Activated CD4-positive, CD25-positive, alpha-beta regulatory T cell treated with anti-CD3 and anti-CD28 coated beads, Interleukin-2, amount 50 U/mL, for 72 hours (primary cell): Measurements from ENCODE around the gene CAPZA1.

ENCODE experiments used
- DNase-seq: peaks from one replicate; pipeline ENCODE4 v3.0.0; 2021

Gene CAPZA1

DNA sequence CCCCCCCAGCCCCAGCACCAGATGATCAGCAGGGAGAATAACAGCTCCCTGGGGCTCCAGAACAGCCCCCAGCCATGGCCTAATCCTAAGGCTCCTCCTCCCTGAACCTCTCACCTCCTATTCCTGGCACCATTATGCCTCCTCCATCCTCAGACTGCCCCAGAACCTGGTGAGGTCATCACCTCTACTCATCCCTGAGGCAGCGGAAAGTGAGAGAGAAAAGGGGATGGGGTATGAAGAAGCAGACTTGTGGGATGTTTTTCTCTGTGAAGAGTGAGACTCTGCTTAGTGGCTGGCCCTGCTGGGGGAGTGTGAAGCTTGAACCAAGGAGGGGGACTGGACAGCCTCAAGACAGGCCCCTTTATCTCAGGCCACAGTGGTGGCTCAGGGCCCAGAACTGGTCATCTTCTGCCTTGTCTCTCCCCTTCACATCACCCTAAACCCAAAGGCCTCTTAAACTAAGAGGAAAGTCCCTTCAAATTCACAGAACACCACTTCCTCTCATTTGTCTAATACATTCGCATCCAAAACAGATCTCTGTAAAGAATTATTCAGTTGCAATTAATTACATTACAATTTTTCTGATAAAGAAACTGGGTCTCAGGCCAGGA is 97.7 kb downstream of the CAPZA1 start:
- no peak for DNase-seq

DNA sequence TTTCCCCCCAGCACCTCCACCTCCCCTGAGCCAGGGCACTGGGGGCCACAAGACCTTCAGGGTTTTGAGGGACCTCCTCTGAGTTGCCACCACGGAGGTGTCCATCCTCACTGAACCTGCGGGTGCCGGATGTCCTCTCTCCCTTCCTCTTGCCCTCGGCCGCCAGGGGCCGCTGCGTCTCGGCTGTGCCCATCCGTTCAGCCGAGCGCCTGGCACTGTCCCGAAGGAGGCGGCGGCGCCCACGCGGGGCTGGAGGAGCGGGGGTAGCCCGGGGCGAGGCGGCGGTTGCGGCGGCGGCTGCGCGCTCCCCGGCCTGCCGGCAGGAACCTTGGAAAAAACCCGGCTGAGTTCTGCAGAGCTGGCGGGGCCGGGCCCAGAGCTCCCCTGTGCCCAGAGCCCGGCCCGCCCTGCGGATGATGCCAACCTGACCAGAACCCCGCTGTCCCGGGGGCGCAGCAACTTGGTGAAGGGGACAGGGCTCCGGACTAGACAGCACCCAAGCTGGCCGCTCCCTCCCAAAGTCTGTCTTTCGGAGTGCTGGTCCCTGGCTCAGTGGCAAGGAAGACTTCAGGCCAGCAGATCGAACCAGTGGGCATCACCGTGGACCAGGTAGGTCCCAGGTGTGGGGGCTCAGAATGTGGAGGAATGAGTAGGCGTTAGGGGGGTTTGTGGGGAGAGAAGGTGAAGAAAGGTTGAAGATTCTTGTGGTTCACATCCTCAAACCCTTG is 99.2 kb downstream of the CAPZA1 start:
- DNase-seq: peak; percentile 82

DNA sequence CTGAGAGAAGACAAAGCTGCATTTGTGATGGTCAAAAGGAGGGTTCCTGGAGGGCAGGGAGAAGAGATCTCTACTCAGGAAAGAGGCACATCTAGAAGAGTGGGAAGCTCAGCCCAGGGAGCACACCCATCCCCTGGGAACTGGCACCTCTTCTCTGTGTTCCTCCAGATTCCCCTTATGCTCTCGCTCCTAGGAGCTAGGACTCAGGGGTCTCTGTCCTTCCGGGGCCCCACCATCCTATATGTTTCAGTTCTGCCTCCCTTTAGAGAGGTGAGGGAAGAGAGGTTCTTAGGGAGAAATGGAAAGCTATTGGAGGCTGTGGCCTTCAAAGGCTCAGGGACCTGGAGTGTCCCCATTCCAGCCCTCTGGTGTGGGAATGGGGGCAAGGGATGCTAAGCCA is 100.1 kb downstream of the CAPZA1 start:
- no peak for DNase-seq

DNA sequence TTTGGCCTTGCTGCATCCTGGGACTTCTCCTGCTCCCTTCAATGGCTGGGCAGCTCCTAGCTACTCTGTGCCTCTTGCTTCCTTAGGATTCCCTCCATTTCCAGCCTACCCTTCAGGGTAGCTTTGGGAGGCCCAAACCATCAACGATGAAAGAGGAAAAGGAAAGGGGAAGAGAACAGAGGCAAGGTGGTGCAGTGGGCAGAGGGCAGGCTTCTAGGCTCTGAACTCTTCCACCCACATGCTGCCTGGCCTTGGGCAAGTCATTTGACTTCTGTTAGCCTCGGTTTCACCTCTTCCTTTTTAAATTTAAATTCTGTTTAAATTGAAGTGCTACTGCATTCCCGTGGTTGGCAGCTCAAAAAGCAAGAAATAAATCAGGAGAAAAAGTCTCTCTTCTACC is 101.2 kb downstream of the CAPZA1 start:
- no peak for DNase-seq
